Cardiac septum (tissue), 1 donor: ENCODE measurements around the gene HMCN2. TPM values are rescaled to one million over a fixed set of nuclear protein-coding genes. Genes with fewer than 3 reads are reported as not detected.

Source experiments
- DNase-seq: peaks from one replicate; pipeline ENCODE4 v3.0.0-alpha.2; 2020; ENCODE audit warnings: low spot score
- intact Hi-C: fragments of 100-400 bp; cut with DNase I; formaldehyde crosslinking; loops from one replicate; pipeline ENCODE4 v1.14.0; 2022
- long read RNA-seq: library from polyadenylated mRNA; unstranded; transcript quantifications from one replicate; pipeline ENCODE4 v2.0.0, GENCODE V29; 2021
- total RNA-seq: library from RNA; stranded (reverse); fragmentation: NEBNext Ultra II Directional; extraction: Animal tissue kit (Norgen Biotek cat#: 25700); gene quantifications from one replicate; pipeline ENCODE4 v1.2.1, GENCODE V29; 2021
- donor health status: DM: no; HTN: no; CAD: no.

HMCN2 gene
- total RNA-seq: 5.3 TPM
- long read RNA-seq, partial matches to known transcripts: 6 of 8 reads
- long read RNA-seq, other reads (novel, unspliced or antisense): 2 of 8 reads

GRCh38 chr9:130265431-130266235 lies at the start of gene HMCN2:
HMCN2 (plus strand) TSS chr9:130265760; CDS start chr9:130265879, 119 bp downstream.
- peak; percentile 70 for DNase-seq
- intact Hi-C loops: no loop called here

GRCh38 chr9:130217838-130218237 lies 47.7 kb upstream of the HMCN2 start:
- intact Hi-C loops: no loop called here
- no peak for DNase-seq

- DNase-seq: no peak
- intact Hi-C loops: no loop called here
Observed at GRCh38 chr9:130219661-130220096, 45.9 kb upstream of the HMCN2 start.

GRCh38 chr9:130220352-130220751 lies 45.2 kb upstream of the HMCN2 start:
- intact Hi-C loops: no loop called here

GRCh38 chr9:130222833-130223232 lies 42.7 kb upstream of the HMCN2 start:
- intact Hi-C loops: no loop called here
- DNase-seq: no peak

More at GRCh38 chr9:130220352-130220751, 45.2 kb upstream of the HMCN2 start:
- DNase-seq: no peak

- intact Hi-C loops: no loop called here
- no peak for DNase-seq
Observed at GRCh38 chr9:130225071-130225470, 40.5 kb upstream of the HMCN2 start.

- intact Hi-C loops: no loop called here
- DNase-seq: no peak
Observed at GRCh38 chr9:130225586-130225985, 40.0 kb upstream of the HMCN2 start.

GRCh38 chr9:130226112-130226511 lies 39.4 kb upstream of the HMCN2 start:
- no peak for DNase-seq
- intact Hi-C loops: no loop called here

- DNase-seq: no peak
Observed at GRCh38 chr9:130227833-130228232, 37.7 kb upstream of the HMCN2 start.

GRCh38 chr9:130229759-130230158 lies 35.8 kb upstream of the HMCN2 start:
- intact Hi-C loops: no loop called here

More at GRCh38 chr9:130227833-130228232, 37.7 kb upstream of the HMCN2 start:
- intact Hi-C loops: no loop called here

GRCh38 chr9:130230631-130231030 lies 34.9 kb upstream of the HMCN2 start:
- intact Hi-C loops: no loop called here
- no peak for DNase-seq

More at GRCh38 chr9:130229759-130230158, 35.8 kb upstream of the HMCN2 start:
- DNase-seq: no peak

GRCh38 chr9:130232899-130233586 lies 32.5 kb upstream of the HMCN2 start:
- DNase-seq: no peak
- intact Hi-C loops: no loop called here

GRCh38 chr9:130233587-130233945 lies 32.0 kb upstream of the HMCN2 start:
- intact Hi-C loops: no loop called here
- no peak for DNase-seq

- intact Hi-C loops: loop anchor here (5.0 kb wide), 2 partner anchors 57 to 347 kb away; no protein-coding TSS in a partner anchor
- DNase-seq: no peak
Observed at GRCh38 chr9:130234340-130235260, 31.0 kb upstream of the HMCN2 start.

GRCh38 chr9:130235558-130236435 lies 29.8 kb upstream of the HMCN2 start:
- no peak for DNase-seq
- intact Hi-C loops: loop anchor here (1.0 to 5.0 kb wide), 3 partner anchors 58 to 348 kb away; no protein-coding TSS in a partner anchor

GRCh38 chr9:130236436-130236985 lies 29.0 kb upstream of the HMCN2 start:
- DNase-seq: no peak
- intact Hi-C loops: loop anchor here (1.0 to 5.0 kb wide), 3 partner anchors 59 to 349 kb away; no protein-coding TSS in a partner anchor

- intact Hi-C loops: loop anchor here (5.0 kb wide), 2 partner anchors 60 to 350 kb away; no protein-coding TSS in a partner anchor
- DNase-seq: no peak
Observed at GRCh38 chr9:130237076-130237475, 28.5 kb upstream of the HMCN2 start.
